K562 (cell line): ENCODE measurements around the gene IL5. TPM values are rescaled to one million over a fixed set of nuclear protein-coding genes. Genes with fewer than 3 reads are reported as not detected.
A peak's percentile ranks its signal among the peaks of the same experiment; 100 is the strongest.

Experiments
- ADNP ChIP-seq: fragments of 200-800 bp; sonication (Bioruptor generic); IDR thresholded peaks from 2 replicates; pipeline ENCODE4 v1.6.1; 2016; ENCODE audit warnings: missing genetic modification characterization, missing compliant biosample characterization
- EP300 ChIP-seq: IDR thresholded peaks from 2 replicates; pipeline ENCODE4 v1.6.1; 2012; ENCODE audit warnings: low read length, improper control_type of control experiment
- FOSL1 ChIP-seq: fragments of 200-800 bp; sonication (Bioruptor generic); conservative IDR thresholded peaks from 2 replicates; pipeline ENCODE4 v1.6.1; 2016; ENCODE audit warnings: missing genetic modification characterization, missing compliant biosample characterization
- GATAD2A ChIP-seq: fragments of 450-650 bp; IDR thresholded peaks from 2 replicates; pipeline ENCODE4 v1.6.1; 2017
- KHSRP ChIP-seq: fragments of 450-650 bp; IDR thresholded peaks from 2 replicates; pipeline ENCODE4 v1.6.1; 2017
- MAFK ChIP-seq: IDR thresholded peaks from 2 replicates; pipeline ENCODE4 v1.6.1; 2011; ENCODE audit warnings: low read length, improper control_type of control experiment
- MTA1 ChIP-seq: fragments of 450-650 bp; IDR thresholded peaks from 2 replicates; pipeline ENCODE4 v1.6.1; 2017; ENCODE audit warnings: borderline replicate concordance
- NR2C2 ChIP-seq, 2 experiments: fragments of 200-800 bp in 1 of 2; sonication (Bioruptor generic) in 1 of 2; sonication (generic) in 1 of 2; formaldehyde crosslinking in 1 of 2; IDR thresholded peaks; 2 replicates each; pipeline versions ENCODE4 v1.6.1 to v1.8.0; 2016 to 2022; ENCODE audit warnings: mild to moderate bottlenecking in 1 of 2, missing compliant biosample characterization in 1 of 2, missing genetic modification characterization in 1 of 2, missing genetic modification reagents in 1 of 2
- POLR2A ChIP-seq: fragments of 450-650 bp; conservative IDR thresholded peaks from 2 replicates; pipeline ENCODE4 v1.6.1; 2016
- RBBP5 ChIP-seq: fragments of 200-600 bp; sonication (generic); IDR thresholded peaks from 2 replicates; pipeline ENCODE4 v1.6.1; 2012; ENCODE audit warnings: borderline replicate concordance, mild to moderate bottlenecking, low read length, control low read depth, inconsistent platforms; ENCODE audit not compliant: insufficient read depth, poor library complexity, severe bottlenecking
- RBM17 ChIP-seq: fragments of 200-400 bp; formaldehyde crosslinking; IDR thresholded peaks from 2 replicates; pipeline ENCODE4 v1.6.1; 2017; ENCODE audit warnings: low read depth, mild to moderate bottlenecking, low read length, borderline replicate concordance
- REST ChIP-seq, 2 experiments: fragments of 450-650 bp; formaldehyde crosslinking in 1 of 2; IDR thresholded peaks; 2 replicates each; pipeline versions ENCODE4 v1.4.0 to v1.6.1; 2014 to 2020; ENCODE audit warnings: mild to moderate bottlenecking in 2 of 2, borderline replicate concordance in 1 of 2, low read depth in 1 of 2
- RUNX1 ChIP-seq: sonication (generic); IDR thresholded peaks from 2 replicates; pipeline ENCODE4 v1.6.1; 2016; ENCODE audit warnings: antibody characterized with exemption, low read depth
- TFAM ChIP-seq: fragments of 250-450 bp; sonication (Bioruptor Pico); conservative IDR thresholded peaks from 2 replicates; pipeline ENCODE4 v1.5.0; 2021; ENCODE audit warnings: mild to moderate bottlenecking, moderate library complexity
- THRAP3 ChIP-seq: fragments of 450-650 bp; IDR thresholded peaks from 2 replicates; pipeline ENCODE4 v1.6.1; 2016; ENCODE audit warnings: mild to moderate bottlenecking, inconsistent platforms, borderline replicate concordance
- ZBED1 ChIP-seq: IDR thresholded peaks from 2 replicates; pipeline ENCODE4 v1.6.1; 2014
- ZKSCAN8 ChIP-seq: fragments of 200-800 bp; sonication (Bioruptor generic); IDR thresholded peaks from 2 replicates; pipeline ENCODE4 v1.6.1; 2016; ENCODE audit warnings: missing genetic modification characterization, missing compliant biosample characterization
- ZNF408 ChIP-seq: fragments of 250-450 bp; sonication (Bioruptor Pico); IDR thresholded peaks from 2 replicates; pipeline ENCODE4 v1.4.0; 2020; ENCODE audit warnings: low read depth, mild to moderate bottlenecking, moderate library complexity
- ZNF76 ChIP-seq: fragments of 250-450 bp; sonication (Bioruptor Pico); IDR thresholded peaks from 2 replicates; pipeline ENCODE4 v1.4.0; 2020; ENCODE audit warnings: mild to moderate bottlenecking, moderate library complexity, borderline replicate concordance
- ZZZ3 ChIP-seq: fragments of 450-650 bp; IDR thresholded peaks from 2 replicates; pipeline ENCODE4 v1.6.1; 2016; ENCODE audit warnings: antibody characterized with exemption, mild to moderate bottlenecking, moderate library complexity
- polyA plus RNA-seq, 8 experiments: library from polyadenylated mRNA; depleted of rRNA in 4 of 8; stranded (reverse) in 5 of 8; unstranded in 3 of 8; fragments of >200 nt; fragmentation: Nextera tagmentation in 2 of 8; fragmentation: Illumina TruSeq in 1 of 8; extraction: Ambion mirVana in 2 of 8; extraction: Trizol in 1 of 8; gene quantifications; 2 replicates each; pipeline versions ENCODE4 v1.2.1 to v1.2.3, GENCODE V29; 2011 to 2014; ENCODE audit warnings: inconsistent platforms in 1 of 8, missing spikeins in 1 of 8
- total RNA-seq, 7 experiments: library from RNA; depleted of rRNA in 6 of 7; stranded (reverse); fragments of >200 nt in 6 of 7; fragmentation: Illumina TruSeq in 2 of 7; extraction: Trizol in 2 of 7; gene quantifications; 2 replicates each; pipeline versions ENCODE4 v1.2.1 to v1.2.3, GENCODE V29; 2011 to 2021; ENCODE audit warnings: low replicate concordance in 1 of 7
- TF ChIP-seq, protein P1 (sequence below): fragments of 450-650 bp; IDR thresholded peaks from 2 replicates; pipeline ENCODE4 v1.6.1; 2016

The IL5 gene
- total and polyA plus RNA-seq, 9 of the 15 experiments (the other 6 are each of a cell fraction or from before 2014, with no cell fraction given): 0.44 TPM; not detected in 8

DNA sequence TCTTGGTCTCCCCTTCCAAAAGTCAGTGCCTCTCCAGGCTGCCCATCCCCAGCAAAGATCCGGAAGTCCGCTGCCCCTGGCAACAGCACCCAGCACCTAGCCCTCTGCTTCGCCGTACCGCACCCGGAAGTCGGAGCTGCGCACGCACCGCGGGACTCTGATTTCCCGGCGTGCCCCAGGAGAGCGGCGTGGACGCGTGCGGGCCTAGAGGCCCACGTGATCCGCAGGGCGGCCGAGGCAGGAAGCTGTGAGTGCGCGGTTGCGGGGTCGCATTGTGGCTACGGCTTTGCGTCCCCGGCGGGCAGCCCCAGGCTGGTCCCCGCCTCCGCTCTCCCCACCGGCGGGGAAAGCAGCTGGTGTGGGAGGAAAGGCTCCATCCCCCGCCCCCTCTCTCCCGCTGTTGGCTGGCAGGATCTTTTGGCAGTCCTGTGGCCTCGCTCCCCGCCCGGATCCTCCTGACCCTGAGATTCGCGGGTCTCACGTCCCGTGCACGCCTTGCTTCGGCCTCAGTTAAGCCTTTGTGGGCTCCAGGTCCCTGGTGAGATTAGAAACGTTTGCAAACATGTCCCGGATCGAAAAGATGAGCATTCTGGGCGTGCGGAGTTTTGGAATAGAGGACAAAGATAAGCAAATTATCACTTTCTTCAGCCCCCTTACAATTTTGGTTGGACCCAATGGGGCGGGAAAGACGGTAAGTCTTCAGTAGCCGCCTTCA, 13.6 kb upstream of the IL5 start, which contains the start of gene RAD50 (continued):
- peak; percentile 80 for TF ChIP-seq REST (IDR thresholded peaks at IDR 0.05; ENCODE audit: borderline replicate concordance)
- 0 out of 2 replicates have a peak, but pooled peaks have one; percentile 52 for TF ChIP-seq REST (CRISPR knock-in tag; IDR thresholded peaks at IDR 0.05; ENCODE audit: low read depth)
- peak; percentile 92 for TF ChIP-seq RBBP5
- no peak for TF ChIP-seq ZNF408 (CRISPR knock-in tag)
- TF ChIP-seq, protein P1, sequence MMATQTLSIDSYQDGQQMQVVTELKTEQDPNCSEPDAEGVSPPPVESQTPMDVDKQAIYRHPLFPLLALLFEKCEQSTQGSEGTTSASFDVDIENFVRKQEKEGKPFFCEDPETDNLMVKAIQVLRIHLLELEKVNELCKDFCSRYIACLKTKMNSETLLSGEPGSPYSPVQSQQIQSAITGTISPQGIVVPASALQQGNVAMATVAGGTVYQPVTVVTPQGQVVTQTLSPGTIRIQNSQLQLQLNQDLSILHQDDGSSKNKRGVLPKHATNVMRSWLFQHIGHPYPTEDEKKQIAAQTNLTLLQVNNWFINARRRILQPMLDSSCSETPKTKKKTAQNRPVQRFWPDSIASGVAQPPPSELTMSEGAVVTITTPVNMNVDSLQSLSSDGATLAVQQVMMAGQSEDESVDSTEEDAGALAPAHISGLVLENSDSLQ: peak; percentile 30; the same call in 1 of the 2 replicates
- no peak for TF ChIP-seq RUNX1
- TF ChIP-seq NR2C2 (CRISPR knock-in tag; IDR thresholded peaks at IDR 0.05): no peak
- TF ChIP-seq NR2C2 (tag; IDR thresholded peaks at IDR 0.05): peak; percentile 82
- peak; percentile 92 for TF ChIP-seq POLR2A
- TF ChIP-seq ADNP (tag): no peak
- no peak for TF ChIP-seq MAFK
- peak; percentile 89; the same call in 1 of the 2 replicates for TF ChIP-seq ZNF76
- TF ChIP-seq KHSRP: no peak
- TF ChIP-seq ZKSCAN8 (CRISPR knock-in tag): peak; percentile 96
- no peak for TF ChIP-seq ZZZ3
- TF ChIP-seq MTA1: no peak
- TF ChIP-seq THRAP3: no peak
- no peak for TF ChIP-seq TFAM
- TF ChIP-seq EP300: no peak
- TF ChIP-seq GATAD2A: no peak; the same call in 1 of the 2 replicates
- no peak for TF ChIP-seq FOSL1 (tag)
- peak; percentile 61; the same call in 1 of the 2 replicates for TF ChIP-seq ZBED1
- TF ChIP-seq RBM17: no peak
